SK-N-DZ (cell line): ENCODE measurements around the gene DTX1.
"Not testable (repeated sequence)": the region's sequence is repeated elsewhere in the genome, so short reads cannot be mapped to it uniquely, and the experiment has no call there.

Source experiments
- DNase-seq: peaks from one replicate; pipeline ENCODE4 v3.0.0-alpha.2; 2015; ENCODE audit warnings: low spot score

Gene DTX1

DNA sequence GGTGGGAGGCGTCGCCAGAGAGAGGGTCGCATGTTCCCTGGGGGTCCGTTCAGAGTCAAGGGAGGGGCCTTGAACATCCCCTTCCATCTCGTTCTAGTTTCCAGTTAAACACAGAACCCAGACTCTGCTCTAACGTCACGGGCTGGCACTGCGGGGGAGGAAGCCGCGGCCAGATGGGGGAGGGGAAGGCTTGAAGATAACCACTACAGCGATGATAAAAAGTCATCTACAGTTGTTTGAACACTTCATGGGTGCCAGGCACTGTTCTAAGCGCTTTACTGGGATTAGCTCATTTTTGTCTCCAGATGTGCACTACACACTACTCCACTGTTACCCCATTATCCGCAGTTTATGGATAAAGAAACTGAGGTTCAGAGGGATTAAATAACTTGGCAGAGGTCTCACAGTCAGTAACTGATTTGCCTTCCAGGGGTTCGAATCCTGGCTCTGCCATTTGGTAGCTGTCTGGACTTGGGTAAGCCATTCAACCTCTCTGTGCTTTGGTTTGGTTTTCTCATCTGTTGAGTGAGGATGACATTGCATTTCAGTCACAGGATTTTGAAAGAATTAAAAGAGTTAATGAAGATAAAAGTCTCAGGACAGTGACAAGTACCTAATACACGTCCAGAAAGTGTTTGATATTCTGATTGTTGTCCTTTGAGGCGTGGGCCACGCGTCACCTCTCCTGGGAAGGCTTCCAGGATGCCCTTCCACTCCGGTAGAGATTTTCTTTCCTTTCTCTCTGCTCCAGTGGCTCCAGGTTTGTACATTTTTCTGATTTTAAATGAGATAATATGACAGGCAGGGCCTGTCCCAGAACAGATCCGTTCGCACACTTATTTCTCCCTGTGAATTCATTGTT, 79.8 kb downstream of the DTX1 start:
- DNase-seq = no peak

GRCh38 chr12:113136990-113137511, 80.5 kb downstream of the DTX1 start:
- no peak for DNase-seq

- DNase-seq = no peak
Observed at GRCh38 chr12:113137861-113138783, 81.6 kb downstream of the DTX1 start.

DNA sequence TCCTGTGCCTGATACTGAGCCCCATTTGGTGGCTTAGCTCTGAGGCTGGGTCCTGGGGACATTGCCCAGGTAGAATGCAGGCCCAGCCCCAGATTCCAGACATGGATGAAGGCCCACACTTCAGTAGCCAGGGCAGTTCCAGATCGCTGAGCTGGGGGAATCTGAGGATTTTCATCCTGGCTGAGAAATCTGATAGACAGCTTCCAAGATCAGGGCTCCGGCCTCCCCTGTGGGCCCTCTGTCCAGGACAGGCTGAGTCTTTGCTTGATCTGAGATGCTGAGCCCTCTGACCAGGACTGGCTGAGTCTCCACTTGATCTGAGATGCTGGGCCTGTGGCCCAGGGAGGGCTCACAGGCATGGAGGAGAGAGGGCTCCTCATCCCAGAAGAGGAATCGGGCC, 82.3 kb downstream of the DTX1 start:
- no peak for DNase-seq

DNA sequence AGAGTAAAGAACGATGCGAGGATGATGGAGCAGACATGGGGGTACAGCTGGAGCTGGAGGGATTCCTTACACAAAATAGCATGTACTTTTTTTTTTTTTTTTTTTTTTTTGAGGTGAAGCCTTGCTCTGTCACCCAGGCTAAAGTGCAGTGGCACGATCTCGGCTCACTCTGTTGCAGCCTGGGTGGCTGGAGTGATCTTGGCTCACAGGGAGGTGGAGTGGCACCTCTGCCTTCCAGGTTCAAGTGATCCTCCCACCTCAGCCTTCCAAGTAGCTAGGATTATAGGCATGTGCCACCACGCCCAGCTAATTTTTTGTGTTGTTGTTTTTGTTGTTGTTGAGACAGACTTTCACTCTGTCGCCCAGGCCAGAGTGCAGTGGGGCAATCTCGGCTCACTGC, 84.2 kb downstream of the DTX1 start:
- no peak for DNase-seq

DNA sequence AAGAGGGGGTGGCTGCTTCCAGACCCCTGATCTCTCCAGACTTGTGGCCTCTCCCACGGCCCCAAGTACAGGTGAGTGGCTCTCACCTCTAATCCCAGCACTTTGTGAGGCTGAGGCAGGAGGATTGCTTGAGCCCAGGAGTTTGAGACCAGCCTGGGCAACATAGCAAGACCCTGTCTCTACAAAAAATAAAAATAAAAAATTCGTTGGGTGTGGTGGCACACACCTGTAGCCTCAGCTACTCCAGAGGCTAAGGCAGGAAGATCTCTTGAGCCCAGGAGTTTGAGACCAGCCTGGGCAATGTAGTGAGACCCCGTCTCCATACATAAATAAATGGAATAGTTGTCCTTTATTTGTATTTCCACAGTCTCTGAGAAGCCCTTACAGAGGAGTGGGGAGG, 85.2 kb downstream of the DTX1 start:
- DNase-seq = not testable (repeated sequence)

DNA sequence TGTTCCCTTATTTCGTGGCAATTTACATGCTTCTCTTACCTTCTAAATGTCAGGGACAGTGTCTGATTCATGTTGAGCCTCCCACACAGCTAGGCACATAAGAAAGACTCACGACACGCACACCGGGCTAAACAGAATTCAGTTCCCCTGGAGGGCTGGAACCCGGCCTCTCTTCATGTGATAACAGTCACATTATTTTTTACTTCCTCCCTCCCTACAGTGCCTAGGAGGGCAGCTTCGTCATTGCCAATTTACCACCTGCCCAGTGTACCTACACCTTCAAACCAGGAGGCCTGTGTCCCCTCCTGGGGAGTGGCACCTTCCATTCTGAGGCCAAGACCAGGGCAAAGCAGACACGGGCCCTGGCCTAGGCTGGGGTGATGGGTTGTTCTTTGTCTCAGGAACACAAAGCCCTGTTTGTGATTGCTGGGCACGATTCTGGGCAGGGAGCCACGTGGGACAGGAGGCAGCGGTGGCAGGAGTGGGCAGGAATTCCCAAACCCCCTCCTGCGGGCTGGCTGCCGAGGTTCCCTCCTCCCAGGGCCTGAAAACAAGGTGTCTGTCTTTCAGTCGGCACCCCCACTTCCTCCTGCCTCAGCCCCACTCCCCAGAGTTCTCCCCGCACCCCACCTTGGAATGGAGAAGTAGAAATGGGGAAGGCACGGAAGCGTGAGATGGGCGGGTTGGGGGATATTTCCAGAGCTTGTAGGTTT, 85.8 kb downstream of the DTX1 start:
- no peak for DNase-seq

DNA sequence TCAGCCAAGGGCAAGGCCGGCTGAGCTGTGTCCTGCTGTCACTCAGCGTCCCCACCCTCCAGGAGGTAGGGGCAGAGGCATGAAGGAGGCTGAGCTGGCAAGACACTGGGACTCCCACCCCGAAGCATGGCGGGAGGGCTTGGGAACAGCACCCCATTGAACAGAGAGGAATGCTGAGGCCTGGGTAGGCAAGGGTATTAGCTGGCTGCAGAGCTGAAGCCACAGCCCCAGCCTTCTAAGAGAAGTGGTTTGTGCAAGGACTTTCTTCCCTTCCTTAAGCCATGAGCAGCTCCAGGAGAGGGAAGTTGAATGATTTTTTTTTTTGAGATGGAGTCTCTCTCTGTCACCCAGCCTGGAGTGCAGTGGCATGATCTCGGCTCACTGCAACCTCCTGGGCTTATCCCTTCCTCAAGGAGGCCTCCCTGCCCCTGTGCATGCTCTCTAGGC, 86.4 kb downstream of the DTX1 start:
- DNase-seq = no peak

DNA sequence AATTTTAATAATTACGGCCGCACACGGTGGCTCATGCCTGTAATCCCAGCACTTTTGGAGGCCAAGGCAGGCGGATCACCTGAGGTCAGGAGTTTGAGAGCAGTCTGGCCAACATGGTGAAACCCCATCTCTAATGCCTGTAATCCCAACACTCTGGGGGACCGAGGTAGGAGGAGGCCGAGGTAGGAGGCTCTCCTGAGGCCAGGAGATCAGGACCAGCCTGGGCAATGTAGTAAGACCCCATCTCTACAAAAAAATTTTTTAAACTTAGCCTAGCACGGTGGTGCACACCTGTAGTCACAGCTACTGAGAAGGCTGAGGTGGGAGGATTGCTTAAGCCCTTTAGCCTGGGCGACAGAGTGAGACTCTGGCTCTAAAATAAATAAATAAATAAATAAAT, 87.4 kb downstream of the DTX1 start:
- no peak for DNase-seq

DNA sequence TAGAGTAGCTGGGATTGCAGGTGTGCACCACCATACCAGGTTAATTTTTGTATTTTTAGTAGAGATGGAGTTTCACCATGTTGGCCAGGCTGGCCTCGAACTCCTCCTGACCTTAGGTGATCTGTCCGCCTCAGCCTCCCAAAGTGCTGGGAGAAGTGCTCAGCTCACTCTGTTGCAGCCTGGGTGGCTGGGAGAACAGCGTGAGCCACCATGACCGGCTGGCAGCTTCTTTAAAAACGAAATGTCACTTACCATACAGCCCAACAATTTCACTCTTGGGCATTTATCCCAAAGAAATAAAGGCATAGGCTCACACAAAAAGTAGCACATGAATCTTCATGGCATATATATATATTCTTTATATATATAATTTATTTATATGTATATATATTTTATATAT, 88.3 kb downstream of the DTX1 start:
- DNase-seq = no peak

DNA sequence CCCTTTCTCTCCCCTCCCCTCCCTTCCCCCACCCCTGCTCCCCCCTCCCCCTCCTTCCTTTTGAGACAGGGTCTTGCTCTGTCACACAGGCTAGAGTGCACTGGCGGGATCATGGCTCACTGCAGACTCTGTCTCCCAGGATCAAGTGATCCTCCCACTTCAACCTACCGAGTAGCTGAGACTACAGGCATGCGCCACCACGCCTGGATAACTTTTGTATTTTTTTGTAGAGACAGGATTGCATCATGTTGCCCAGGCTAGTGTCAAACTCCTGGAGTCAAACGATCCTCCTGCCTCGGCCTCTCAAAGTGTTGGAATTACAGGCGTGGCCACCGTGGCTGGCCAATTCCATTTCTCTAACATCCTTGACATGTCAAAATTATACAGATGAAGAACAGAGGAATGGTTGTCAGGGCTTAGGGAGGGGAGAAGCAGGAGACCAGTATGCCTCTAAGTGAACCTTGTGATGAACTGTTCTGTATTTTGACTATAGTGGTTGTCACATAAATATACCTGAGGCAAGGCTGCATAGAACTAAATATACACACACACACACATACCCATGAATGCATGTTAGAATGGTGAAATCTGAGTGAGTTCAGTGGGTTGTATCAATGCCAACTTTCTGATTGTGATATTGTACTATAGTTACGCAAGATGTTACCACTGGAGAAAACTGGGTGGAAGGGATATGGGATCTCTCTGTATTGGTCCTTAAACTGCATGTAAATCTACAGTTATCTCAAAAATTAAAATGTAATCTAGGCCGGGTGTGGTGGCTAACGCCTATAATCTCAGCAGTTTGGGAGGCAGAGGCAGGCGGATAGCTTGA, 89.4 kb downstream of the DTX1 start:
- DNase-seq = no peak

- DNase-seq = no peak
Observed at GRCh38 chr12:113146999-113147398, 90.5 kb downstream of the DTX1 start.
